ENCODE results near the gene RASAL2. TPM values are rescaled to one million over a fixed set of nuclear protein-coding genes. Genes with fewer than 3 reads are reported as not detected.

Gene RASAL2
- polyA plus RNA-seq, 1 donor, result 17.0 TPM

GRCh38 chr1:178510155-178510554 lies 416.3 kb downstream of the RASAL2 start:
- DNase-seq, result no peak
- Histone ChIP-seq H3K4me1 (ENCODE audit: control insufficient read depth, insufficient read depth, low read length) (peaks cover 12% of the 10 kb centered on the region), H3K4me3 (ENCODE audit: low read length) (no peak overlapping the region), H3K36me3 (ENCODE audit: control insufficient read depth, insufficient read depth, low read length) (no peaks in the 10 kb centered on the region), H3K27ac (ENCODE audit: low read length) (no peak overlapping the region), H3K27me3 (ENCODE audit: control insufficient read depth, insufficient read depth, low read length) (peaks cover under 1% of the 10 kb centered on the region), H3K9me3 (ENCODE audit: control insufficient read depth, low read depth, low read length) (no peaks in the 10 kb centered on the region)
- 100% methylated on average over 1 of the region's 4 CpGs for WGBS (ENCODE audit: insufficient coverage, low lambda C conversion rate)

DNA sequence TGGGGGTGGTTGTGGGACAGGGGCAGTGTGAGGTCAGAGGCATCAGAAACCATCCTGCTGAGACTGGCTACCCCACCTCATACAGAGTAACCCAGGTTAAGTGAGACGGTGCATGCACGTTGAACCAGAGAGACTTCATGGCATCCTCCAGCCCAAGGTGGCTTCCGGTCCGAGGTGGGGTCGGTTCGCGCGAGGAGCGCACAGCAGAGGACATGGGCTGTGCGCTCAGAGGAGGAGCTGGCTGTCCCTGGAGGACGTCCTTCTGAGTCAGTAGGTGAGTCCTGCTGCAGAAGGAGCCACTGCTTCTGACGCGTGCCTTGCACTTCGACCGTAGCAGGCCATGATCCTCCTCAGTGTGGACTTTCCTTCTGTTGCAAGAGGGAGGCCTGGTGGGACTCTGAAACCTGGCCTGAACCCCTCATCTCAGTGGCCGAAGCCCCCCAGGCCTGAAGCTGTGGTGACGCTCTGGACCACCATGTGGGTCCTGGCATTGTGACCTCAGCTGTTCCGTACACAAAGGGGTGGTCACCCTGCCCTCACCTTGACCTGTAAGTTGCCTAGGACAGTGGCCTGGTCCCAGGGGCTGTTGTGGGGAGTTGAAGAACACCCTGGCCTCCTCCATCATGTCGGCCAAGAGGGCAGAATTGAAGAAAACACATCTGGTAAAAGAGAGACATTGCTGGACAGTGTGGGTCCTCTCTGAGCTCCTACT lies 418.8 kb downstream of the RASAL2 start, which contains the start of gene TEX35:
TEX35 (plus strand) TSS at position 544 of the 712 bp plus-strand sequence; CDS start at position 624, 80 bp downstream.
- no peak for DNase-seq
- Histone ChIP-seq H3K27ac (ENCODE audit: low read length) (no peak within 1 kb of the TSS), H3K4me3 (ENCODE audit: low read length) (no peak within 1 kb of the TSS), H3K9me3 (ENCODE audit: control insufficient read depth, low read depth, low read length) (no peaks in the 10 kb centered on the region), H3K4me1 (ENCODE audit: control insufficient read depth, insufficient read depth, low read length) (no peaks in the 10 kb centered on the region), H3K27me3 (ENCODE audit: control insufficient read depth, insufficient read depth, low read length) (no peaks in the 10 kb centered on the region), H3K36me3 (ENCODE audit: control insufficient read depth, insufficient read depth, low read length) (no peaks in the 10 kb centered on the region)
- WGBS (ENCODE audit: insufficient coverage, low lambda C conversion rate), result no CpG with 5 or more reads among the region's 19 CpGs

- WGBS (ENCODE audit: insufficient coverage, low lambda C conversion rate), result 80% methylated on average over 1 of the region's 14 CpGs
- no peaks in the 10 kb centered on the region for H3K27me3 ChIP-seq (ENCODE audit: control insufficient read depth, insufficient read depth, low read length)
- no peak for DNase-seq
These were observed 419.5 kb downstream of the RASAL2 start for GRCh38 chr1:178513278-178513983.

GRCh38 chr1:178516110-178516509 lies 422.2 kb downstream of the RASAL2 start:
- Histone ChIP-seq H3K27ac (ENCODE audit: low read length) (no peak overlapping the region), H3K4me1 (ENCODE audit: control insufficient read depth, insufficient read depth, low read length) (no peaks in the 10 kb centered on the region), H3K9me3 (ENCODE audit: control insufficient read depth, low read depth, low read length) (no peaks in the 10 kb centered on the region), H3K36me3 (ENCODE audit: control insufficient read depth, insufficient read depth, low read length) (no peaks in the 10 kb centered on the region), H3K27me3 (ENCODE audit: control insufficient read depth, insufficient read depth, low read length) (no peaks in the 10 kb centered on the region), H3K4me3 (ENCODE audit: low read length) (no peak overlapping the region)
- no CpG with 5 or more reads among the region's 4 CpGs for WGBS (ENCODE audit: insufficient coverage, low lambda C conversion rate)
- DNase-seq, result no peak

More at GRCh38 chr1:178513278-178513983, 419.5 kb downstream of the RASAL2 start:
- no peaks in the 10 kb centered on the region for H3K9me3 ChIP-seq (ENCODE audit: control insufficient read depth, low read depth, low read length)
- no peak overlapping the region for H3K27ac ChIP-seq (ENCODE audit: low read length)
- no peaks in the 10 kb centered on the region for H3K36me3 ChIP-seq (ENCODE audit: control insufficient read depth, insufficient read depth, low read length)
- no peak overlapping the region for H3K4me3 ChIP-seq (ENCODE audit: low read length)
- H3K4me1 ChIP-seq (ENCODE audit: control insufficient read depth, insufficient read depth, low read length), result no peaks in the 10 kb centered on the region

DNA sequence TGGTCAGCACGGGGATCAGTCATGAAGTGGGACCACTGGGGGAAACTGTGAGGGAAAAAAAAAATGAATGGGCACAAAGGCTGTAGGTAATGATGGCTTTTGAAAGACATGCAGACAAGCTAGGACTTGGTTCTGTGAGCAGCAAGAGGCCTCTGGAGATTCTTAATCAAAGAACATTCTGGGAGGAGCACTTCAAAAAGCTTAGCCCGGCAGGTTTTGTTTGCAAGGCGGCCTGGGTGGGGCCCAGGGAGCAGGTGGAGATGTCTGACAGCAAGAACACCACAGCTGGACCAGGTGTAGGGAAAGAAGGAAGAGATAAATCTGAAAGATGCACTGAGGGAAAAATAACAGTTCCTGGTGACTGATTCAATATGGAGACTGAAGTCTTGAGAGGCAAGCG lies 425.0 kb downstream of the RASAL2 start:
- WGBS (ENCODE audit: insufficient coverage, low lambda C conversion rate), result 36% methylated on average over 2 of the region's 4 CpGs
- no peaks in the 10 kb centered on the region for H3K27me3 ChIP-seq (ENCODE audit: control insufficient read depth, insufficient read depth, low read length)
- H3K27ac ChIP-seq (ENCODE audit: low read length), result no peak overlapping the region
- no peaks in the 10 kb centered on the region for H3K9me3 ChIP-seq (ENCODE audit: control insufficient read depth, low read depth, low read length)
- H3K4me3 ChIP-seq (ENCODE audit: low read length), result no peak overlapping the region
- H3K36me3 ChIP-seq (ENCODE audit: control insufficient read depth, insufficient read depth, low read length), result no peaks in the 10 kb centered on the region
- peak in 1 of 2 donors; percentile 13 for DNase-seq
- no peaks in the 10 kb centered on the region for H3K4me1 ChIP-seq (ENCODE audit: control insufficient read depth, insufficient read depth, low read length)

DNA sequence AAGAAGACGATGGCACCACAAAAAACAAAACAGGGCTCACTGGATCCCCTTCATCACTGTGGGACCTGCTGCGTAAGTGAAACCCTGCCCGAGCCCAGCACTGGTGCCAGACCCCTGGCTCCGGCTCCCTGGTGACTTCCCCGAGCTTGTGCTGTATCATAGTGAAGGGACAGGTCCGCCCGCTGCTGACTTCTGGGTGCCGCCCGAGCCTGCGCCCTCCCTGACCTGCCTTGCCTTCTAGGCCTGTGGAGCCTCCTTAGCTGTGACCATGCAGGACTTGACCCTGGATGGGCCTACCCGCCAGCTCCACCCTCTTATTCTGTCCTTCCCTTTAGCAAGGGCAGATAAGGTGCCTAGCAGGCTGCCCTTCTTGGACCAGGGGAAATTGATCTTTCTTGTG lies 426.9 kb downstream of the RASAL2 start:
- H3K4me3 ChIP-seq (ENCODE audit: low read length), result no peak overlapping the region
- no peaks in the 10 kb centered on the region for H3K9me3 ChIP-seq (ENCODE audit: control insufficient read depth, low read depth, low read length)
- no CpG with 5 or more reads among the region's 11 CpGs for WGBS (ENCODE audit: insufficient coverage, low lambda C conversion rate)
- H3K27me3 ChIP-seq (ENCODE audit: control insufficient read depth, insufficient read depth, low read length), result no peaks in the 10 kb centered on the region
- no peaks in the 10 kb centered on the region for H3K36me3 ChIP-seq (ENCODE audit: control insufficient read depth, insufficient read depth, low read length)
- no peak for DNase-seq
- H3K27ac ChIP-seq (ENCODE audit: low read length), result no peak overlapping the region
- H3K4me1 ChIP-seq (ENCODE audit: control insufficient read depth, insufficient read depth, low read length), result no peaks in the 10 kb centered on the region

DNA sequence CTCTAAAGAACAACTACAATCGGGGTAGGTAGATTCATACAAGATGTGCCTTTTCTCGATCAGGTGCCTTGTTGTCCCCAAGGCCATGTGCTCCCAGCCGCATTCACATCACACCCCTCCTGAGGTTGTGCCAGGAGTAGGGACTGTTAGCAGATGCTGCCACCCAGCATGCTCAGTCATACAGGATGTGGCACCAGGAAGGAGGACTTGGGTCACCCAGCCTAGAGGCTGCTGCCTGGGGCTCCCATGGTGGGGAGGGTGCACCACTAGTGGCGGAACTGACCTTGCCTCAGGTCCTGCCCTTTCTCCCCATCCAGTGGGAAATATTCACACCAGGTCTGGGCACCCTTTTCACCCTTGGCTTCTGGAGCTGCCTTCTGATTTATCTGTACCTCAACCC lies 427.3 kb downstream of the RASAL2 start:
- Histone ChIP-seq H3K4me1 (ENCODE audit: control insufficient read depth, insufficient read depth, low read length) (no peaks in the 10 kb centered on the region), H3K9me3 (ENCODE audit: control insufficient read depth, low read depth, low read length) (no peaks in the 10 kb centered on the region), H3K36me3 (ENCODE audit: control insufficient read depth, insufficient read depth, low read length) (no peaks in the 10 kb centered on the region), H3K27ac (ENCODE audit: low read length) (no peak overlapping the region), H3K27me3 (ENCODE audit: control insufficient read depth, insufficient read depth, low read length) (no peaks in the 10 kb centered on the region), H3K4me3 (ENCODE audit: low read length) (no peak overlapping the region)
- WGBS (ENCODE audit: insufficient coverage, low lambda C conversion rate), result no CpG with 5 or more reads among the region's 4 CpGs
- no peak for DNase-seq

DNA sequence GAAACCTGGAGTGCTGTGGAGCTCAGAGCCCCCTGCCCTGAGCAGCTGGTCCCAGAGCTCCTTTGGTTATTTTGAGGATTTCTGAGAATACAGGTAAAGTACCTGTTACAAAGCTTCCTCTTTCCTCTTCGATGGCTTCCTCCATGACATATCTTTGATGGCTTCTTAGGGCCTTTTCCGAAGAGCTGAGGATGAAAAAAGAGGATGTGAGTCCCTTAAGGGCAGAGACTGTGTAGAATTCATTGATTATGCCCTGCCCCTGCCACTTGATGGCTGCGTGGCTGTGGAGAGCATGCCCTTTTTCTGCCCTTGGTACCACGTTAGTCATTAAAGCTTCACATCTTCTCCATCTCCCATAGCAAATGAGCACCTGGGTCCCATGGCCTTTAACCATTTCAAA lies 433.2 kb downstream of the RASAL2 start:
- H3K4me3 ChIP-seq (ENCODE audit: low read length), result no peak overlapping the region
- H3K9me3 ChIP-seq (ENCODE audit: control insufficient read depth, low read depth, low read length), result no peaks in the 10 kb centered on the region
- peaks cover 23% of the 10 kb centered on the region for H3K4me1 ChIP-seq (ENCODE audit: control insufficient read depth, insufficient read depth, low read length)
- H3K36me3 ChIP-seq (ENCODE audit: control insufficient read depth, insufficient read depth, low read length), result no peaks in the 10 kb centered on the region
- no peak for DNase-seq
- no peak overlapping the region for H3K27ac ChIP-seq (ENCODE audit: low read length)
- H3K27me3 ChIP-seq (ENCODE audit: control insufficient read depth, insufficient read depth, low read length), result no peaks in the 10 kb centered on the region
- WGBS (ENCODE audit: insufficient coverage, low lambda C conversion rate), result 100% methylated on average over 1 of the region's 4 CpGs

GRCh38 chr1:178528228-178528952 lies 434.5 kb downstream of the RASAL2 start:
- no peak for DNase-seq
- H3K4me1 ChIP-seq (ENCODE audit: control insufficient read depth, insufficient read depth, low read length), result peaks cover 27% of the 10 kb centered on the region
- no peak overlapping the region for H3K27ac ChIP-seq (ENCODE audit: low read length)
- WGBS (ENCODE audit: insufficient coverage, low lambda C conversion rate), result 80% methylated on average over 1 of the region's 10 CpGs
- H3K36me3 ChIP-seq (ENCODE audit: control insufficient read depth, insufficient read depth, low read length), result no peaks in the 10 kb centered on the region
- no peak overlapping the region for H3K4me3 ChIP-seq (ENCODE audit: low read length)
- H3K27me3 ChIP-seq (ENCODE audit: control insufficient read depth, insufficient read depth, low read length), result no peaks in the 10 kb centered on the region
- H3K9me3 ChIP-seq (ENCODE audit: control insufficient read depth, low read depth, low read length), result no peaks in the 10 kb centered on the region

DNA sequence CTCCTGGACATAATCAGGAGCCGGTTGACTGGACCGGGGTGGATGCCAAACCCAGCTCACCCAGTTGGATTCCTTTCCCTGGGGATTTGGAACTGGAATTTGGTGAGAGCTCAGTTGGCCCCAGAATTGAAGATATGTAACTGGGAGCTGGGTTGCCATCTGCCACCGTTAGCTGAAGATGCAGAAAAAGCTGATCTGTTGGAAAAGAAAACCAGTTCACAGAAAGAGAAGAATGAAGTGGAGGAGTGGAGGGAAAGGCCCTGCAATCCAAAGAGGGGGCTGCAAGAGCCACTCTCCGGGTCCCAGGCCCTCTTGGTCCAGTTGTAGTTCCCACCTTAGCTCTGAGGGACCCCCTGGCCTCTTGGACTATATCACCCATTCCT lies 435.0 kb downstream of the RASAL2 start:
- DNase-seq, result no peak
- Histone ChIP-seq H3K27ac (ENCODE audit: low read length) (no peak overlapping the region), H3K9me3 (ENCODE audit: control insufficient read depth, low read depth, low read length) (no peaks in the 10 kb centered on the region), H3K36me3 (ENCODE audit: control insufficient read depth, insufficient read depth, low read length) (no peaks in the 10 kb centered on the region), H3K27me3 (ENCODE audit: control insufficient read depth, insufficient read depth, low read length) (no peaks in the 10 kb centered on the region), H3K4me1 (ENCODE audit: control insufficient read depth, insufficient read depth, low read length) (peaks cover 27% of the 10 kb centered on the region), H3K4me3 (ENCODE audit: low read length) (no peak overlapping the region)
- WGBS (ENCODE audit: insufficient coverage, low lambda C conversion rate), result 63% methylated on average over 1 of the region's 4 CpGs
